H1 (cell line): Measurements from ENCODE around the gene SEC61A1. TPM values are rescaled to one million over a fixed set of nuclear protein-coding genes. Genes with fewer than 3 reads are reported as not detected.

ENCODE experiments used
- CTCF ChIA-PET: fragments of 300-600 bp; sonication (Branson Sonifier 250); formaldehyde crosslinking; loops from one replicate; lab custom pipeline; 2021; ENCODE audit not compliant: partially characterized antibody; lab: Charles Lee
- POLR2A ChIA-PET: fragments of 300-600 bp; sonication (Branson Sonifier 250); formaldehyde crosslinking; loops from one replicate; lab custom pipeline; 2021; ENCODE audit warnings: inconsistent platforms; ENCODE audit not compliant: partially characterized antibody; lab: Charles Lee
- DNase-seq, 2 experiments: peaks; one replicate each; pipeline versions ENCODE4 v3.0.0 to v3.0.0-alpha.2; 2010 to 2022; ENCODE audit warnings: low spot score in 2 of 2, low read depth in 1 of 2, mixed read lengths in 1 of 2
- FAIRE-seq: peaks from 2 replicates; lab custom pipeline; 2011; peaks lifted over from hg19 to GRCh38; lab: Jason Lieb, UNC
- H2AFZ ChIP-seq: 2 replicates; pipeline ENCODE4 v1.8.1; 2012; ENCODE audit warnings: low read length, inconsistent platforms
- H2AK5ac ChIP-seq: 2 replicates; pipeline ENCODE4 v1.6.1; 2013; ENCODE audit warnings: low read depth, low read length
- H2BK120ac ChIP-seq: replicated peaks from 2 replicates; pipeline ENCODE3; 2013; ENCODE audit warnings: low read depth, low read length, inconsistent platforms
- H2BK12ac ChIP-seq: 2 replicates; pipeline ENCODE4 v1.6.1; 2013; ENCODE audit warnings: low read depth, low read length
- H2BK15ac ChIP-seq: 2 replicates; pipeline ENCODE4 v1.6.1; 2013; ENCODE audit warnings: low read length
- H2BK20ac ChIP-seq: 2 replicates; pipeline ENCODE4 v1.6.1; 2013; ENCODE audit warnings: low read length
- H2BK5ac ChIP-seq: 2 replicates; pipeline ENCODE4 v1.6.1; 2013; ENCODE audit warnings: low read depth, low read length
- H3K14ac ChIP-seq: 2 replicates; pipeline ENCODE4 v1.6.1; 2013; ENCODE audit warnings: inconsistent platforms; ENCODE audit not compliant: insufficient read length
- H3K18ac ChIP-seq: 2 replicates; pipeline ENCODE4 v1.6.1; 2013; ENCODE audit warnings: low read length; ENCODE audit errors: extremely low read depth
- H3K23ac ChIP-seq: 2 replicates; pipeline ENCODE4 v1.6.1; 2013; ENCODE audit warnings: inconsistent platforms; ENCODE audit not compliant: insufficient read length
- H3K23me2 ChIP-seq: 2 replicates; pipeline ENCODE4 v1.6.1; 2013; ENCODE audit warnings: low read depth, low read length
- H3K27ac ChIP-seq: 2 replicates; pipeline ENCODE4 v1.6.1; 2011; ENCODE audit warnings: low read depth, low read length, inconsistent platforms
- H3K27me3 ChIP-seq, 4 experiments: replicated peaks in 1 of 4; 1 replicate in 1 of 4; 2 replicates in 3 of 4; pipeline versions ENCODE4 v1.6.1 to v1.8.1; 2011 to 2013; ENCODE audit warnings: low read length in 3 of 4, mild to moderate bottlenecking in 3 of 4, inconsistent platforms in 2 of 4, mixed read lengths in 2 of 4, moderate library complexity in 1 of 4; ENCODE audit not compliant: control insufficient read depth in 3 of 4, insufficient read depth in 3 of 4; ENCODE audit errors: extremely low read depth in 1 of 4
- H3K36me3 ChIP-seq, 4 experiments: 2 replicates each; pipeline versions ENCODE4 v1.6.1 to v1.8.1; 2011 to 2013; ENCODE audit warnings: mild to moderate bottlenecking in 4 of 4, low read length in 3 of 4, moderate library complexity in 2 of 4, control low read depth in 1 of 4, inconsistent platforms in 1 of 4; ENCODE audit not compliant: insufficient read depth in 4 of 4, control insufficient read depth in 2 of 4
- H3K4ac ChIP-seq: replicated peaks from 2 replicates; pipeline ENCODE3; 2013; ENCODE audit warnings: low read length, low read depth, mixed read lengths, inconsistent platforms; ENCODE audit not compliant: insufficient read length
- H3K4me1 ChIP-seq, 4 experiments: replicated peaks in 1 of 4; 1 replicate in 1 of 4; 2 replicates in 3 of 4; pipeline versions ENCODE4 v1.6.1 to v1.8.1; 2011 to 2013; ENCODE audit warnings: low read length in 3 of 4, inconsistent platforms in 2 of 4, mixed read lengths in 1 of 4; ENCODE audit not compliant: insufficient read depth in 4 of 4, control insufficient read depth in 3 of 4
- H3K4me2 ChIP-seq, 2 experiments: 2 replicates each; pipeline versions ENCODE4 v1.6.1 to v1.8.1; 2011 to 2013; ENCODE audit warnings: low read depth in 2 of 2, low read length in 2 of 2, control low read depth in 1 of 2, inconsistent platforms in 1 of 2, mild to moderate bottlenecking in 1 of 2; ENCODE audit not compliant: insufficient read depth in 1 of 2
- H3K4me3 ChIP-seq, 4 experiments: fragments of 200-600, 300-600 bp in 1 of 4; sonication (generic), shearing (Covaris generic), sonication (Bioruptor Twin) in 1 of 4; 2 replicates each; pipeline versions ENCODE4 v1.5.1 to v1.8.1; 2011 to 2016; ENCODE audit warnings: low read length in 4 of 4, low read depth in 3 of 4, control low read depth in 2 of 4, inconsistent platforms in 2 of 4, mild to moderate bottlenecking in 2 of 4, mixed read lengths in 1 of 4, moderate library complexity in 1 of 4; ENCODE audit not compliant: insufficient read depth in 2 of 4; ENCODE audit errors: extremely low read depth in 1 of 4
- H3K56ac ChIP-seq: replicated peaks from 2 replicates; pipeline ENCODE3; 2013; ENCODE audit warnings: low read depth, mild to moderate bottlenecking, mixed read lengths, low read length, inconsistent platforms; ENCODE audit not compliant: insufficient read length
- H3K79me1 ChIP-seq: 2 replicates; pipeline ENCODE4 v1.6.1; 2013; ENCODE audit warnings: low read depth, low read length, control low read depth
- H3K79me2 ChIP-seq, 2 experiments: 2 replicates each; pipeline versions ENCODE4 v1.6.1 to v1.8.1; 2012 to 2013; ENCODE audit warnings: low read length in 2 of 2, mild to moderate bottlenecking in 2 of 2, inconsistent platforms in 1 of 2; ENCODE audit not compliant: insufficient read depth in 2 of 2, control insufficient read depth in 1 of 2
- H3K9ac ChIP-seq, 4 experiments: replicated peaks in 1 of 4; 1 replicate in 1 of 4; 2 replicates in 3 of 4; pipeline versions ENCODE4 v1.6.1 to v1.8.1; 2011 to 2013; ENCODE audit warnings: low read depth in 3 of 4, low read length in 3 of 4, control low read depth in 2 of 4, mild to moderate bottlenecking in 2 of 4, moderate library complexity in 2 of 4, inconsistent platforms in 1 of 4; ENCODE audit errors: extremely low read depth in 1 of 4
- H3K9me3 ChIP-seq, 2 experiments: 2 replicates each; pipeline versions ENCODE4 v1.6.1 to v1.8.1; 2012 to 2013; ENCODE audit warnings: mild to moderate bottlenecking in 2 of 2, moderate library complexity in 2 of 2, control low read depth in 1 of 2, inconsistent platforms in 1 of 2, low read depth in 1 of 2, low read length in 1 of 2, mixed read lengths in 1 of 2; ENCODE audit not compliant: insufficient read depth in 2 of 2
- H4K20me1 ChIP-seq, 2 experiments: replicated peaks in 1 of 2; 2 replicates each; pipeline versions ENCODE3 to v1.8.1; 2011 to 2013; ENCODE audit warnings: inconsistent platforms in 2 of 2, low read length in 2 of 2, mild to moderate bottlenecking in 1 of 2; ENCODE audit not compliant: insufficient read depth in 2 of 2, control insufficient read depth in 1 of 2
- H4K5ac ChIP-seq: 2 replicates; pipeline ENCODE4 v1.6.1; 2013; ENCODE audit warnings: low read length, low read depth, mixed read lengths, inconsistent platforms; ENCODE audit not compliant: insufficient read length
- H4K8ac ChIP-seq: 2 replicates; pipeline ENCODE4 v1.8.0; 2013; ENCODE audit warnings: mild to moderate bottlenecking, moderate library complexity, low read length, inconsistent platforms; ENCODE audit not compliant: insufficient read depth; ENCODE audit errors: extremely low read depth
- H4K91ac ChIP-seq: replicated peaks from 2 replicates; pipeline ENCODE3; 2013; ENCODE audit warnings: low read length, mixed read lengths, inconsistent platforms; ENCODE audit not compliant: insufficient read length
- BCL11A ChIP-seq, 2 experiments: IDR thresholded peaks; one replicate each; pipeline ENCODE4 v1.6.1; 2011; ENCODE audit warnings: low read depth in 2 of 2, low read length in 2 of 2, mild to moderate bottlenecking in 2 of 2
- EZH2 ChIP-seq: fragments of 200-600 bp; sonication (generic); IDR thresholded peaks from 2 replicates; pipeline ENCODE4 v1.7.1; 2012; ENCODE audit warnings: low read depth, mild to moderate bottlenecking, moderate library complexity, low read length, inconsistent platforms; ENCODE audit not compliant: severe bottlenecking
- RBBP5 ChIP-seq: IDR thresholded peaks from 2 replicates; pipeline ENCODE4 v1.7.1; 2012; ENCODE audit warnings: low read depth, mild to moderate bottlenecking, inconsistent platforms, low read length, moderate library complexity, borderline replicate concordance
- TAF7 ChIP-seq: optimal IDR thresholded peaks from 2 replicates; pipeline ENCODE3; 2011; ENCODE audit warnings: low read depth, mild to moderate bottlenecking, inconsistent platforms, low read length, moderate library complexity, borderline replicate concordance
- WGBS, 2 experiments: shearing (Covaris generic) in 1 of 2; methylation state at CpG; one replicate each; pipeline versions ENCODE4 v1.1.6 to v1.1.7; 2013 to 2015; ENCODE audit warnings: low lambda C conversion rate in 2 of 2, mixed read lengths in 2 of 2, inconsistent platforms in 1 of 2, low coverage in 1 of 2, missing lambda C conversion rate in 1 of 2; ENCODE audit not compliant: insufficient replicate concordance in 2 of 2, insufficient coverage in 1 of 2, insufficient read length in 1 of 2; ENCODE audit errors: extremely low coverage in 1 of 2, missing lambda C conversion rate in 1 of 2; 5-methylcytosine and 5-hydroxymethylcytosine counted together
- polyA plus RNA-seq, 7 experiments: library from polyadenylated mRNA; depleted of rRNA in 3 of 7; stranded (reverse) in 5 of 7; unstranded in 2 of 7; fragments of >200 nt in 5 of 7; fragments of 200-250 nt in 2 of 7; gene quantifications; 1 replicate in 5 of 7; 2 replicates in 1 of 7; 4 replicates in 1 of 7; pipeline versions ENCODE4 v1.2.1 to v1.2.3, GENCODE V29; 2011 to 2013; ENCODE audit warnings: missing spikeins in 2 of 7, mixed read lengths in 2 of 7
- total RNA-seq: library from RNA; stranded (reverse); fragmentation: NEBNext Ultra II Directional; extraction: Animal tissue kit (Norgen Biotek cat#: 25700); gene quantifications from 2 replicates; pipeline ENCODE4 v1.2.1, GENCODE V29; 2021

The SEC61A1 gene
- total and polyA plus RNA-seq, 2 of the 8 experiments (the other 6 are each of a cell fraction or from before 2014, with no cell fraction given), result 133 to 165 TPM

- H2BK12ac ChIP-seq, result no peak overlapping the region
- H3K9ac ChIP-seq, result no peak overlapping the region
- no peak overlapping the region for H2AFZ ChIP-seq
- no peak overlapping the region for H2BK20ac ChIP-seq
- DNase-seq (no peak), FAIRE-seq (no peak)
- H3K23ac ChIP-seq, result no peak overlapping the region
- no peak overlapping the region for H3K27ac ChIP-seq
- no peaks in the 10 kb centered on the region for H3K27me3 ChIP-seq
- H3K4ac ChIP-seq, result no peak overlapping the region
- H4K20me1 ChIP-seq, result no peaks in the 10 kb centered on the region
- H2AK5ac ChIP-seq, result no peak overlapping the region
- H3K56ac ChIP-seq, result no peak overlapping the region
- WGBS, 2 experiments, result 77% methylated on average over 1 of the region's 1 CpG; no CpG with 5 or more reads in 1 of the 2 experiments
- peaks cover 0 to under 1% (median 0%) of the 10 kb centered on the region in 4 experiments; a peak in 1 of 7 replicates for H3K4me1 ChIP-seq
- H4K91ac ChIP-seq, result no peak overlapping the region
- no peak overlapping the region for H3K4me2 ChIP-seq
- H2BK15ac ChIP-seq, result no peak overlapping the region
- no peak overlapping the region for H3K18ac ChIP-seq
- CTCF ChIA-PET, result interaction anchor here (0.7 kb wide), 1 partner anchor 55 kb away, joined by 3 read pairs; no protein-coding TSS in a partner anchor
- POLR2A ChIA-PET, result no interaction called here
- H3K9me3 ChIP-seq, result peaks cover 4 to 5% of the 10 kb centered on the region in 2 experiments; a peak in 3 of 4 replicates
- no peak overlapping the region for H4K8ac ChIP-seq
- no peak overlapping the region for H4K5ac ChIP-seq
- no peak overlapping the region for H2BK120ac ChIP-seq
- no peaks in the 10 kb centered on the region for H3K79me1 ChIP-seq
- H3K36me3 ChIP-seq, result no peaks in the 10 kb centered on the region
- H3K14ac ChIP-seq, result no peak overlapping the region
- TF ChIP-seq RBBP5, result no peak
- no peak for TF ChIP-seq BCL11A (IDR thresholded peaks at IDR 0.05; ENCODE audit: low read depth in 2 of 2, low read length in 2 of 2)
- TF ChIP-seq EZH2, result no peak
- no peak for TF ChIP-seq TAF7
- H2BK5ac ChIP-seq, result no peak overlapping the region
- H3K4me3 ChIP-seq, result no peak overlapping the region
- no peaks in the 10 kb centered on the region for H3K23me2 ChIP-seq
- H3K79me2 ChIP-seq, result no peaks in the 10 kb centered on the region
These were observed 35.7 kb upstream of the SEC61A1 start for GRCh38 chr3:128016502-128016901.
